ENCODE data around the gene TCFL5. TPM values are rescaled to one million over a fixed set of nuclear protein-coding genes. Genes with fewer than 3 reads are reported as not detected.
A peak's percentile ranks its signal among the peaks of the same experiment; 100 is the strongest.

TCFL5 gene
- polyA plus RNA-seq, 3 donors: 0.38 to 3.5 (median 0.89) TPM

DNA sequence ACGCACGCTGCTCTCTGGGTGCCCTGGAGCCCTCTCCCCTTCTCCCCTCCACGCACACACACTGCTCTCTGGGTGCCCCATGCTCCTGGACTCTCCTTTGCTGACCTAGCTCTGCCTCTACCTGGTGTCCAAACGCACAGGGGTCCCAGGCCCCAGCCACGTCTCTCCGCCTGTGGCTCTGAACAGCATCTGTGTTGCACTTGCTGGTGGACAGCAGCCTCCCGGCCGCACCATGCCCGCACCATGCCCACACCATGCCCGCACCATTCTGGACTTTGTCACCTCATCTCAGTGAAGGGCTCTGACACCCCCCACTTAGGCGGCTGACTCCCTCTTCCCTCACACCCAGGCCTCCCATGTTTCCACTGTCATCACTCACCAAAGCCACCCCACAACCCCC, 21.8 kb downstream of the TCFL5 start:
- 98% methylated on average over 11 of the region's 11 CpGs for WGBS (ENCODE audit: insufficient coverage)
- no peak overlapping the region for H3K4me3 Mint-ChIP-seq
- H3K4me2 ChIP-seq (replicated peaks; ENCODE audit: extremely low read depth, low read length, poor library complexity, severe bottlenecking): no peak overlapping the region

DNA sequence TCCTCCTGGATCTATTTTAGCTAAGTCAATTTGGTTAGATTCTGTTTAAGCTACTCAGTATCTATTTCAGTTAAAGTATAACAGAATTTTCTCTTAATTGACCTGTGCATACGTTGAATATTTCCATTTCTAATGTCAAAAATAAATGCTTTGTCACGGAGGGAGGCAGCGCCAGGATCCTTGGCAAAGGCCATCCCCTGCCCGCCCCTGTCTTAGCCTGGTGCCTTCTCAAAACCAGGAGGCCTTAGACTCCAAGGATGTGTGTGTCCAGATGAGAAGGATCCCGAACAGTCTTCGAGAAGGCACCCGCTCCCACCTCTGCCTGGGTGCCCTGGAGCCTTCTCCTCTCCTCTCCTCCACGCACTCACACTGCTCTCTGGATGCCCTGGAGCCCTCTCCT, 22.4 kb downstream of the TCFL5 start:
- H4K20me1 ChIP-seq (ENCODE audit: insufficient read depth, low read length): no peaks in the 10 kb centered on the region
- WGBS (ENCODE audit: insufficient coverage): 100% methylated on average over 2 of the region's 8 CpGs
- H3K36me3 ChIP-seq (replicated peaks in 1 of 2; ENCODE audit: control insufficient read depth in 1 of 2, insufficient read depth in 2 of 2, low read length in 2 of 2): peaks cover 0 to 3% of the 10 kb centered on the region in 2 donors
- TF ChIP-seq, protein P1, sequence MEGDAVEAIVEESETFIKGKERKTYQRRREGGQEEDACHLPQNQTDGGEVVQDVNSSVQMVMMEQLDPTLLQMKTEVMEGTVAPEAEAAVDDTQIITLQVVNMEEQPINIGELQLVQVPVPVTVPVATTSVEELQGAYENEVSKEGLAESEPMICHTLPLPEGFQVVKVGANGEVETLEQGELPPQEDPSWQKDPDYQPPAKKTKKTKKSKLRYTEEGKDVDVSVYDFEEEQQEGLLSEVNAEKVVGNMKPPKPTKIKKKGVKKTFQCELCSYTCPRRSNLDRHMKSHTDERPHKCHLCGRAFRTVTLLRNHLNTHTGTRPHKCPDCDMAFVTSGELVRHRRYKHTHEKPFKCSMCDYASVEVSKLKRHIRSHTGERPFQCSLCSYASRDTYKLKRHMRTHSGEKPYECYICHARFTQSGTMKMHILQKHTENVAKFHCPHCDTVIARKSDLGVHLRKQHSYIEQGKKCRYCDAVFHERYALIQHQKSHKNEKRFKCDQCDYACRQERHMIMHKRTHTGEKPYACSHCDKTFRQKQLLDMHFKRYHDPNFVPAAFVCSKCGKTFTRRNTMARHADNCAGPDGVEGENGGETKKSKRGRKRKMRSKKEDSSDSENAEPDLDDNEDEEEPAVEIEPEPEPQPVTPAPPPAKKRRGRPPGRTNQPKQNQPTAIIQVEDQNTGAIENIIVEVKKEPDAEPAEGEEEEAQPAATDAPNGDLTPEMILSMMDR (IDR thresholded peaks at IDR 0.05): no peak
- DNase-seq: no peak
- Mint-ChIP-seq H3K36me3 (peaks cover 3 to 9% of the 10 kb centered on the region in 2 donors), H3K27ac (no peak overlapping the region), H3K4me1 (peaks cover 19% of the 10 kb centered on the region), H3K4me3 (no peak overlapping the region), H3K9me3 (peaks cover 0 to 1% (median 0%) of the 10 kb centered on the region in 7 donors), H3K27me3 (ENCODE audit: low read depth in 3 of 3) (peaks cover 3% of the 10 kb centered on the region in 3 donors)
- intact Hi-C loops (cut with micrococcal nuclease): no loop called here
- H3K4me3 ChIP-seq (replicated peaks in 1 of 3; ENCODE audit: low read depth in 2 of 3, low read length in 3 of 3): no peak overlapping the region
- H3K27ac ChIP-seq (ENCODE audit: low read depth in 1 of 2, low read length in 2 of 2): no peak overlapping the region
- no peak overlapping the region for H3K9ac ChIP-seq (ENCODE audit: insufficient read depth, low read length, poor library complexity, severe bottlenecking)
- no peak overlapping the region for H3K4me2 ChIP-seq (replicated peaks; ENCODE audit: extremely low read depth, low read length, poor library complexity, severe bottlenecking)
- H3K27me3 ChIP-seq (ENCODE audit: control insufficient read depth in 2 of 2, insufficient read depth in 2 of 2, low read length in 2 of 2): no peaks in the 10 kb centered on the region
- H2AFZ ChIP-seq (ENCODE audit: insufficient read depth, low read depth, low read length, poor library complexity, severe bottlenecking): no peak overlapping the region
- no peaks in the 10 kb centered on the region for H3K9me3 ChIP-seq (replicated peaks in 1 of 2; ENCODE audit: control insufficient read depth in 1 of 2, insufficient read depth in 1 of 2, low read length in 2 of 2)
- H3K79me2 ChIP-seq (ENCODE audit: insufficient read depth, low read length): no peaks in the 10 kb centered on the region
- peaks cover 15 to 18% of the 10 kb centered on the region in 2 donors for H3K4me1 ChIP-seq (ENCODE audit: control insufficient read depth in 1 of 2, insufficient read depth in 2 of 2, low read length in 2 of 2)

More for the DNA sequence above, 21.8 kb downstream of the TCFL5 start:
- TF ChIP-seq, protein P1 (IDR thresholded peaks at IDR 0.05): no peak
- Histone ChIP-seq H3K4me3 (replicated peaks in 1 of 3; ENCODE audit: low read depth in 2 of 3, low read length in 3 of 3) (no peak overlapping the region), H3K79me2 (ENCODE audit: insufficient read depth, low read length) (no peaks in the 10 kb centered on the region), H3K27me3 (ENCODE audit: control insufficient read depth in 2 of 2, insufficient read depth in 2 of 2, low read length in 2 of 2) (no peaks in the 10 kb centered on the region), H3K36me3 (replicated peaks in 1 of 2; ENCODE audit: control insufficient read depth in 1 of 2, insufficient read depth in 2 of 2, low read length in 2 of 2) (peaks cover 0 to 3% of the 10 kb centered on the region in 2 donors), H4K20me1 (ENCODE audit: insufficient read depth, low read length) (no peaks in the 10 kb centered on the region), H3K27ac (ENCODE audit: low read depth in 1 of 2, low read length in 2 of 2) (no peak overlapping the region), H3K9me3 (replicated peaks in 1 of 2; ENCODE audit: control insufficient read depth in 1 of 2, insufficient read depth in 1 of 2, low read length in 2 of 2) (no peaks in the 10 kb centered on the region), H3K9ac (ENCODE audit: insufficient read depth, low read length, poor library complexity, severe bottlenecking) (no peak overlapping the region), H2AFZ (ENCODE audit: insufficient read depth, low read depth, low read length, poor library complexity, severe bottlenecking) (no peak overlapping the region), H3K4me1 (ENCODE audit: control insufficient read depth in 1 of 2, insufficient read depth in 2 of 2, low read length in 2 of 2) (peaks cover 15 to 18% of the 10 kb centered on the region in 2 donors)
- H3K27me3 Mint-ChIP-seq (ENCODE audit: low read depth in 3 of 3): peaks cover 3 to 5% (median 3%) of the 10 kb centered on the region in 3 donors
- peaks cover 0 to 5% (median 0%) of the 10 kb centered on the region in 7 donors for H3K9me3 Mint-ChIP-seq
- H3K36me3 Mint-ChIP-seq: peaks cover 3 to 10% of the 10 kb centered on the region in 2 donors
- no peak for DNase-seq
- intact Hi-C loops (cut with micrococcal nuclease): no loop called here
- peaks cover 19% of the 10 kb centered on the region for H3K4me1 Mint-ChIP-seq
- peak overlapping the region in 1 of 7 donors; percentile 41 for H3K27ac Mint-ChIP-seq

Measured in CD14-positive monocyte (primary cell).